ENCODE data around the gene CLMP.
A peak's percentile ranks its signal among the peaks of the same experiment; 100 is the strongest.

CLMP gene

DNA sequence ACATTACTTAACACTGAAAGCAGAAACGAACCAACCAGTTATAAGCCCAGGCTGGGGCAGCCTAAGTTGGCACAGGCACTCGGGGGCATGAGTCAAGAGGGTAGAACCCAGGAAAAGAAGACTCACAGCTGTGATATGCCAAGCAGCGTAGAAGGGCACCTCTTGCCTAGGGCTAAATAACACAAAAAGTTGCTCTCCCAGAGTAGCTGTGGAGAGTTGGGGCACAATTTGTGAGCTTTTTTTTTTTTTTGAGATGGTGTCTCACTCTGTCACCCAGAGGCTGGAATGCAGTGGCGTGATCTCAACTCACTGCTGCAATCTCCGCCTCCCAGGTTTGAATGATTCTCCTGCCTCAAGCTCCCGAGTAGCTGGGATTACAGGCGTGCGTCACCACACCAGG lies 8.8 kb downstream of the CLMP start:
- H3K4me3 Mint-ChIP-seq: no peak overlapping the region

DNA sequence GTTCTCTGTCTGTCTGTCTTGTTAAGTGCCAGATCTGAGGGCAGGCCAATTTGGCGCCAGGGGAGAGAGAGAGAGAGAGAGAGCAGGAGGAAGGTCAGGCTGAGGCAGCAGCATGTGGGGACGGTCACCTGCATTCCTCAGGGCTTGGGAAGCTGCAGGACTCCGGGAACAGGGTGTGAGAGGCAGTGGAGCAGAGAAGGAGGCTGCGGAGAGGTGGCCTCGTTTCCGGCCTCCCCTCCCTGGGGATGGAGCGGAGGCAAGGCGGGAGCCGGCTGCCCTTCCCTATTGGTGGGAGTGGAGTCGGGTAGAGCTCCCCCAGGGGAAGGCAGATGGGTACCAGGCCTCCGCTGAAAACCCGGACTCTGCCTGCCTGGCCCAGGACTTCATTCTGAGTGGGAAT lies 9.7 kb downstream of the CLMP start:
- Mint-ChIP-seq H3K27me3 (peaks cover 57% of the 10 kb centered on the region), H3K36me3 (no peaks in the 10 kb centered on the region), H3K4me1 (no peaks in the 10 kb centered on the region), H3K4me3 (no peak overlapping the region), H3K9me3 (no peaks in the 10 kb centered on the region), H3K27ac (no peak overlapping the region)
- no peak for ATAC-seq

More for the DNA sequence above, 8.8 kb downstream of the CLMP start:
- no peaks in the 10 kb centered on the region for H3K9me3 Mint-ChIP-seq
- H3K27me3 Mint-ChIP-seq: peaks cover 48% of the 10 kb centered on the region
- no peak for ATAC-seq
- no peak overlapping the region for H3K27ac Mint-ChIP-seq
- no peaks in the 10 kb centered on the region for H3K36me3 Mint-ChIP-seq
- H3K4me1 Mint-ChIP-seq: no peaks in the 10 kb centered on the region

DNA sequence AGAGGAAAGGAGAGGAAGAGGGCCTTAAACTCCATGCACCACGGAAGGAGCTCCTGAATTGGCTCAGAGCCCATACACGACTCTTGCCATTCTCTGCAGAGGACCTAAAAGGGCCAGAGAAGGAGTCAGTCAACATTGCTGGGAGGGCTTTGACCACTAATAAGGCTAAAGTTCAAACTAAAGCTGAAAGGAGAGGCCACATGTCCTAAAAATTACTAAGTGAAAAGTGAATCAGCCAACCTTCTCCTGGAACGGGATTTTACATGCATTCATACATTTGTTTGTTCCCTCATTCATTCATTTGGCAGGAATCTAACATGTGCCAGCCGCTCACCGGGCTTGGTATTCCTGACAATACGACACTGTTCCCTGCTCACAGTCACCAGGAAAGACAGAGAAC lies 10.5 kb downstream of the CLMP start:
- H3K27me3 Mint-ChIP-seq: peaks cover 61% of the 10 kb centered on the region
- H3K9me3 Mint-ChIP-seq: no peaks in the 10 kb centered on the region
- no peak for ATAC-seq
- H3K36me3 Mint-ChIP-seq: no peaks in the 10 kb centered on the region
- no peak overlapping the region for H3K27ac Mint-ChIP-seq
- no peaks in the 10 kb centered on the region for H3K4me1 Mint-ChIP-seq
- no peak overlapping the region for H3K4me3 Mint-ChIP-seq

DNA sequence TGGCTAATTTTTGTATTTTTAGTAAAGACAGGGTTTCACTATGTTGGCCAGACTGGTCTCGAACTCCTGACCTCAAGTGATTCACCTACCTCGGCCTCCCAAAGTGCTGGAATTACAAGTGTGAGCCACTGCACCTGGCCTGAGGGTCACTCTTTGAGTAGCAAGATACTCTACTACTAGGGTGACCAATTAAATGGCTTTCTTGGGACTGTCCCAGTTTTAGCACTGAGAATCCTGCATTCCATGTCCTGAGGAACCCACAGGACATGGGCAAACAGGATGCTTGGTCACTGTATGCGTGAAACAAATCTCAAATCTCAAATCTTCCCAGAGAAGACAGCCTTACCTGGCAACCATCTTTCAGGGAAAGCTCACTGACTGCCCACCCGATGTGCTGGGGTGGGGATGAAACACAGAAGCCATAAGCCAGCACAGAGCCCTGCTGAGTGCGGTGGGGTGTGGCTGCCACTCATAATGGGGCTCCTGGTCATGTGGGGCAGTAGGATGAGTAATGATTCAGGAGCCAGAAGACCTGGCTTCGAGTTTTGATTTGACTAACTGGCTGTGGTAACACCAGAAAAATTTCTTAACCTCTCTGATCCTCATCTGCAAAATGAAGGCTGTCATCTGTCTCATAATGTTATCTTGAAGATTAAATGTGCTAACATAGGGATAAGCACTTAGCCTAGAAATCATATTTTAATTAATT lies 11.5 kb downstream of the CLMP start:
- Mint-ChIP-seq H3K4me3 (no peak overlapping the region), H3K27ac (no peak overlapping the region), H3K9me3 (no peaks in the 10 kb centered on the region), H3K4me1 (no peaks in the 10 kb centered on the region), H3K27me3 (peaks cover 58% of the 10 kb centered on the region), H3K36me3 (no peaks in the 10 kb centered on the region)
- no peak for ATAC-seq

DNA sequence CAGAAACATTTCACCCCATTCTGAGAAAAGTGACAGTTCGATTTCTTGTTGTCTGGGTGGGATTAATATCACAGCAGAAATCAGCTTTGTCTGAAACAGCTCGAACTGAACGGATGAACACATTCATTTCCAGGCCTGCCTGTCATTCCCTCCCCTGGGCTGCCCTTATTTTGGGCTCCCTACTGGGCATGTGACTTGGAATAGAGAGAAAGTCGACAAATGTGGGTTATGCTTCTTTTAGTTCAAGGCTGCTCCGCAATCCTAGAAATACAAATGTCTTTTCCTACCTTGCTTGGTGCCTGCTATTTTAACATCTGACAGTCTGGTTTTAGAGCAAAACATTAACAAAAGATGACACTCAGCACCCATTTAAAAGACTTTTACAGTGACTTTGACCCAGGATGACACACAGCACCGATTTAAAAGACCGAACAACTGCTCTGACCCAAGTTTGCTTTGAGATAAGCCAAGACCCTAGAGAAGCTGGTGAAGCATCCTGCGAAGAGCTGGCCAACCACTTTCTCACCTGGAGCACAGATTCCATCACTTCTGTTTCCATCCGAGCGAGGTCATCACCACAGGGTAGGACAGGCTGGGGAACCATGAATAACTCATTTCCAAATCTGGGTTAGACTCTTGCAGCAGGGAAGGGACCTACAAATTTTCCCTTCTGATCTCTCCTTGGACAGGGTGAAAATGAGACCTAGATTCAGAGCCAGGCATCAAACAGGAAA lies 13.1 kb downstream of the CLMP start:
- no peaks in the 10 kb centered on the region for H3K36me3 Mint-ChIP-seq
- no peak overlapping the region for H3K4me3 Mint-ChIP-seq
- H3K4me1 Mint-ChIP-seq: no peaks in the 10 kb centered on the region
- H3K27me3 Mint-ChIP-seq: peaks cover 49% of the 10 kb centered on the region
- ATAC-seq: no peak
- H3K9me3 Mint-ChIP-seq: no peaks in the 10 kb centered on the region
- H3K27ac Mint-ChIP-seq: no peak overlapping the region

DNA sequence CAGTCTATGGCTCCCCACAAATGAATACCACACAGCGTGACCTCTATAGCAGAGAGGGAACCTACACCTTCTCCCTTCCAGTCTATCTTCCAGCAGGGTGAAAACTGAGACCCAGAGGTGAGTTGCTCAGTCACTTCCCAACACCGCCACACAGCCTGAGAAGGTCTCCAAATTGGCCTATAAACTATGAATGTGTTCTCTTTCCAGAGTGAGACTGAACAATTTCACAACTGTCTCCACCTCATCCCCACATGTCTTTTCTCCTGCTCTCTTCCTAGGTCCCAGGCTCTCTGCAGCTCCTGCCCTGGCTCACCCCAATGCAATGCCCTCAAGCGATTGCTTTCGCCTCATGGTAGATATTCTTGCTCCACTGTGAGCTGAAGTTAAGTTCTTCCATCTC lies 14.0 kb downstream of the CLMP start:
- ATAC-seq: peak; percentile 46
- Mint-ChIP-seq H3K4me1 (no peaks in the 10 kb centered on the region), H3K4me3 (no peak overlapping the region), H3K9me3 (no peaks in the 10 kb centered on the region), H3K36me3 (no peaks in the 10 kb centered on the region), H3K27ac (no peak overlapping the region), H3K27me3 (peaks cover 48% of the 10 kb centered on the region)

DNA sequence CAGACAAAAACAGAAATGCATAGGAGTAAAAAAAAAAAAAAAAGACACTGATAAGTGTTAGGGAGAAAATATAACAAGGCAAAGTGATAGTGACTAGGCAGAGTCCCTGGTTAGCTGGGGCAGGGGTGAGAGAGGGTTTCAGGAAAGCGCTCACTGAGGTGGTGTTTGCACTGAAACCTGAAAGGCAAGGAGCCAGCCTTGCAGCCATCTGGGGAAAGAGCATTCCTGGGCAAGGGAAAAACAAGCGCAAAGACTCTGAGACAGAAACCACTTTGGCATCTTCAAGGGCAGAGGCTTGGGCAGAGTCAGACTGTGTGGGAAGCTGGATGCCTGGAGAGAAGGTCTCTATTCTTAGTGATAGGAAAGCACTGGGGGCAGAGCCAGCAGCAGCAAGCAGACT lies 14.5 kb downstream of the CLMP start:
- Mint-ChIP-seq H3K9me3 (no peaks in the 10 kb centered on the region), H3K36me3 (no peaks in the 10 kb centered on the region), H3K27me3 (peaks cover 43% of the 10 kb centered on the region), H3K27ac (no peak overlapping the region), H3K4me1 (no peaks in the 10 kb centered on the region), H3K4me3 (no peak overlapping the region)
- ATAC-seq: no peak

DNA sequence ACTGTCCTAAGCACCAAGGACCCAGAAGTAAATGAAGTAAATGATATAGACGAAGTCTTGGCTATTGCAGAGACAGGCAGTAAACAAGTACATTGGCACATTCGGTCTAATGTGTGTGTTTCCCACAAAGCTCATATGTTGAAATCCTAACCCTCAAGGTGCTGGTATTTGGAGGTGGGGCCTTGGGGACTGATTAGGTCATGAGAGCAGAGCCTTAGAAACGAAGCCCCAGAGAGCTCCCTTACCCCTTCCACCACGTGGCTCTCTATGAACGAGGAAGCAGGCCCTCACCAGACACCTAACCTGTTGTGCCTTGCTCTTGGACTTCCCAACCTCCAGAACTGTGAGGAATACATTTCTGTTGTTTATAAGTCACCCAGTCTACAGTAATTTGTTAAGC lies 14.9 kb downstream of the CLMP start:
- Mint-ChIP-seq H3K27ac (no peak overlapping the region), H3K4me1 (no peaks in the 10 kb centered on the region), H3K36me3 (no peaks in the 10 kb centered on the region), H3K4me3 (no peak overlapping the region), H3K27me3 (peaks cover 38% of the 10 kb centered on the region), H3K9me3 (no peaks in the 10 kb centered on the region)
- ATAC-seq: no peak

DNA sequence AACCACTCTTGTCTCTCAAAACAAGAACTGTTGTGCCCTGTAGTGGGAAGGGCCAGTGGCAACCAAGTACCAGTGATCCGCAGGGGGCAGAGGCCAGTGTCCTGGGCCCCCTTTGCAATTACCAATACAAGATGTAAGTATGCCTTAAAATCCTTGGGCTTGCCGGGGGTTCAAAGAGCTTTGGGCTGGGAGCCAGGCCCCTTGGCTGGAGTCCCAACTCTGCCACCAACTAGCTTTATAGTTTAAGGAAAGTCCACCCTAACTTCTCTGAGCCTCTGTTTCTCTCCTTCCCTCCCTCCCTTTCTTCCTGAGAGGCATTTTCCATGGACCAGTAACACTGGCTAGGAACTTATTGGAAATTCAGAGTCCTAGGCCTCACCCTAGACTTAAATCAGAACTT lies 15.5 kb downstream of the CLMP start:
- no peak for ATAC-seq
- Mint-ChIP-seq H3K9me3 (no peaks in the 10 kb centered on the region), H3K27ac (no peak overlapping the region)

DNA sequence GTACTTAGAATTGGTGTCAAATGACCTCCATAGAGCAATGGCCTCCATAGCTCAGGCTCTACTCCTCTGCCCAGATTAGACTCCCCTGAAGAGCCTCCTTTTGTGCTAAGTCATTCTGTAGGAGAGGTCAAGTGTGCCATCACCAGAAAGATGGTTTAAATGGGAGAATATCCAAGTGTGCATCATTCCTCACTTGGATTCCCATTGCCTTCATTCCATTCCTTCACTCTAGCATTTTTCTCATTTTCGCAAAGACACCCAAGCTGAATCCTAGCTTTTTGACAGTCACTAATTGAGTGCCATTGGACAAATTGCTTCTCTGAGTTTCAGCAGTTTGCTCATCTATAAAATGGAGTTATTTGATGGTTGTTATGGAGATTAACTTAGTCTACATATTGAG lies 16.9 kb downstream of the CLMP start:
- Mint-ChIP-seq H3K27ac (no peak overlapping the region), H3K4me1 (no peaks in the 10 kb centered on the region), H3K36me3 (no peaks in the 10 kb centered on the region), H3K9me3 (no peaks in the 10 kb centered on the region), H3K27me3 (peaks cover 28% of the 10 kb centered on the region), H3K4me3 (no peak overlapping the region)
- no peak for ATAC-seq

More for the DNA sequence above, 15.5 kb downstream of the CLMP start:
- Mint-ChIP-seq H3K4me3 (no peak overlapping the region), H3K36me3 (no peaks in the 10 kb centered on the region), H3K27me3 (peaks cover 33% of the 10 kb centered on the region), H3K4me1 (no peaks in the 10 kb centered on the region)

DNA sequence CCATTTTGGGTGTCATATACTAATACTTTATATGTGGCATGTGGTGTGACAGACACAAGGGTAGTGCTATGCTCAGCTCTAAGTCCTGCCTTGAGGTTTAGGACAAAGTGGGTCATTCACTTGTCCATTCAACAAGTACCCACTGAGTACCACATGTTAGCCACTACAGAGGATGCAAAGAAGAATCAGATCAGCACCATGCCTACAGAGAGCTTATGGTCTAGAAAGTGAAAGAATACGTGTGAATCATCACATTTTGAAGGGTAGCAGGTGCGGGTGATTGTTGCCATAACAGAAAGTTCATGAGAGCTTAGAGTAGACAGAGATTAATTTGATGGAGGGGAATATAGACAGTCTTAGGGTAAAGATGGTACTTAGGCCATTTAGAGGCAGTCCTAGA lies 18.3 kb downstream of the CLMP start:
- Mint-ChIP-seq H3K9me3 (no peaks in the 10 kb centered on the region), H3K27ac (no peak overlapping the region), H3K4me3 (no peak overlapping the region), H3K4me1 (no peaks in the 10 kb centered on the region), H3K27me3 (peaks cover 18% of the 10 kb centered on the region), H3K36me3 (no peaks in the 10 kb centered on the region)
- ATAC-seq: no peak

DNA sequence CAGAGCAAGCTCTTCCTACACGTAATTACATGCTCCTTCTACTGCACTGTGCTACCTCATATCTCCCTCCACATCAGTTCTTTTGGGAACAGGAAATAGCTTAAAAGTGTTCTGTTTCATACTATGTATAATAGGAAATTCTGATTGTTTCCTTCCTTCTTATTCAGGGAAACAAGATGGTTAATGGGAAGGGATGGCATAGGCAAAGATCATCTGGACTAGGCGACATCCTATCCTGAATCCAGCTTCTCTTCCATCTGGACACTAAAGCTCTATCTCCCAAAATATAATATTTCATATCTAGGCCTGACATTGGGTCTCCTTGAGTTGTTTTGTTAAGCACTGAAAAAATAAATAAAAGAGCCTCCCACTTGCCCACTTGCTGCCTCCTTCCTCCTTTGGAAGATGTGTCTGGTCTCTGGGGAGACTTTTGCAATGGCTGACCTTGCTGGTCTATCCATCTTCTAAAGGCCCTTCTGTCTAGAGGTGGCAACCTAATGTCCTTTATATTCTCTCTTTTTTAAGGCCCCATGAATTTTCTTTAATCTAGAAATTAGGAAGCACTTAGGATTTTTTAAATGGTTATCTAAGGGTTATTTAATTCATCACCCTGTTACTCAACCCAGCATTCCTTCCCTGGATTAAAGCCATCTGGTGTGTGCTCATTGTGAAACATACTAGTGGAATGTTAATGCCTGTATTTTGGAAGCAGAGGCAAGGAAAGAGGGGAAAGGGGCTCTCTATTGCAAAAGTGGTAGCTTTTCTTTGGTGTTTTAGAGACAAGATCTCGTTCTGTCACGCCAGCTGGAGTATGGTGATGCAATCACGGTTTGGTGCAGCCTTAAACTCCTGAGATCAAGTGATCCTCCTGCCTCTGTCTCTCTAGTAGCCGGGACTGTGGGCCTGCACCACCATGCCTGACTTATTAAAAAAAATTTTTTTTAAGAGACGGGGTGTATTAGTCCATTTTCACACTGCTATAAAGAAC lies 20.6 kb downstream of the CLMP start:
- ATAC-seq: no peak
- Mint-ChIP-seq H3K27me3 (peaks cover 7% of the 10 kb centered on the region), H3K4me3 (no peak overlapping the region), H3K4me1 (no peaks in the 10 kb centered on the region), H3K36me3 (no peaks in the 10 kb centered on the region), H3K27ac (no peak overlapping the region), H3K9me3 (no peaks in the 10 kb centered on the region)

DNA sequence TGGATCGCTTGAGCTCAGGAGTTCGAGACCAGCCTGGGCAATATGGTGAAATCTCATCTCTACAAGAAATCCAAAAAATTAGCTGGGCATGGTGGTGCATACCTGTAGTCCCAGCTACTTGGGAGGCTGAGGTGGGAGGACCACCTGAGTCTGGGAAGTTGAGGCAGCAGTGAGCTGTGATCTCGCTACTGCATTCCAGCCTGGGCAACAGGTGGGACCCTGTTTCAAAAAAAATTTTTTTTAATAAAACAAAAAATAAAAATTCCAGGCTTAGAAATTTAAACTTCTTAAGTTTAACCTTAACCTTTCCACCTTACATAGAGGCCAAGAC lies 21.2 kb downstream of the CLMP start:
- no peak overlapping the region for H3K4me3 Mint-ChIP-seq
- H3K9me3 Mint-ChIP-seq: no peaks in the 10 kb centered on the region
- ATAC-seq: no peak
- H3K27me3 Mint-ChIP-seq: peaks cover 13% of the 10 kb centered on the region
- no peak overlapping the region for H3K27ac Mint-ChIP-seq
- no peaks in the 10 kb centered on the region for H3K4me1 Mint-ChIP-seq
- H3K36me3 Mint-ChIP-seq: no peaks in the 10 kb centered on the region

DNA sequence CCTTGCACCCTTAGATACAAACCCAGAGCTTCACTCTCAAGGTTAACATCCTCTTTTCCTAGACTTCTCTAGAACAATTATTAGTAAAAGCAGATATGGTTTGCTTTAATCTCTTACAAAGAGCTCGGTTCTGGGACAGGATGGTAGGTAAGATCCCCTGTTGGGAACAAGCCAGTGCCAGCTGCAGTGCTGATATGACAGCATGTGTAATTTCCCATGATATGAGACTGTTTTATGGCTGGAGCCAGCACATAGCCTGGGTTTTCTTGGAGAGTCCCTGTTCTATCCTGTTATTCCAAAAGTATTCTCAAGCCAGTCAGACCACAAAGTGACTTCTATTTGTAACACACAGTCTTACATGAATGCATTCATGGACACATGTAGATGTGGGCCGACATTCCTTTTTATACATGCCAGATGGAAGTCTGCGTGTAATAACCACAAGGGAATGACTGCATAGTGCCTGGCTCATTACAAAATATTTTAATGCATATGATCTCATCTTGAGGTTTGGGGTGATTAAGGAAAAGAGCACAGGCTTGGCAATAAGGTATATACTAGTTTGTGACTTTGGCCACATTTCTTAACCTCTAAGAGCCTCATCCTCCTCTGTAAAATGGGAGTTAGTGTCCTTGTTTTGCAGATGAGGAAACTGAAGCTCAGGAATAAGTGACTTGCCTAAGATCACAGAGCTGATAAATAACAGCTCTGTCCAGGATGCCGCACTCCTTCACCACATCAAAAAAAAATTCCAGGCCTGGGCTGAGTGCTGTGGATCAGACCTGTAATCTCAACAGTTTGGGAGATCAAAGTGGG lies 21.8 kb downstream of the CLMP start:
- H3K27ac Mint-ChIP-seq: no peak overlapping the region
- no peaks in the 10 kb centered on the region for H3K36me3 Mint-ChIP-seq
- no peaks in the 10 kb centered on the region for H3K9me3 Mint-ChIP-seq
- ATAC-seq: no peak
- H3K4me1 Mint-ChIP-seq: no peaks in the 10 kb centered on the region
- H3K4me3 Mint-ChIP-seq: no peak overlapping the region
- peaks cover 19% of the 10 kb centered on the region for H3K27me3 Mint-ChIP-seq

DNA sequence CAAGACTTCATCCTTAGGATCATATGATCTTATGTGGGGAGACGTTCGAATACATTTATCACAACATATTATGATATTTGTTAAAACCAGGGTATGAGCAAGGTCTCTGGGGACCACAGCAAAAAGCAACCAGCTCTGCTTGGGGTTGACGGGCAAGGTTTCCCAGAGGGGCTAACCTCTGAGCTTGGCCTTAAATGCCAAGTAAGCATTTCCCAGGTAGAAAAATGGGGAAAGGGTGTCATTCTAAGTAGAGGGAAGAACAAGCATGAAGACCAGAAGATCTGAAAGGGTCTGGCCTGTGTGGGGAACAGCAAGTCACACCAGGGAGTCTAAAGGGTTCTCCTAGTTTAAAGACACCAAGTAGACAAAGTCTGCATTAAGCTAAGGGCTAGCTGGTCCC lies 24.1 kb downstream of the CLMP start:
- H3K9me3 Mint-ChIP-seq: no peaks in the 10 kb centered on the region
- no peaks in the 10 kb centered on the region for H3K4me1 Mint-ChIP-seq
- H3K36me3 Mint-ChIP-seq: no peaks in the 10 kb centered on the region
- no peak overlapping the region for H3K4me3 Mint-ChIP-seq
- peaks cover 20% of the 10 kb centered on the region for H3K27me3 Mint-ChIP-seq
- no peak for ATAC-seq
- H3K27ac Mint-ChIP-seq: no peak overlapping the region

All from stimulated activated memory B cell treated with anti-CD40 and anti-IgM and Interleukin-4, amounts not matched to agents 10 μg/mL and 1 μg/mL and 100 μg/mL, for 72 hours (primary cell).